ENCODE results near the gene CHST7. TPM values are rescaled to one million over a fixed set of nuclear protein-coding genes. Genes with fewer than 3 reads are reported as not detected.

Gene CHST7
- total and polyA plus RNA-seq, 2 of the 8 experiments (the other 6 are each of a cell fraction or from before 2014, with no cell fraction given), result 7.9 to 14.1 TPM

DNA sequence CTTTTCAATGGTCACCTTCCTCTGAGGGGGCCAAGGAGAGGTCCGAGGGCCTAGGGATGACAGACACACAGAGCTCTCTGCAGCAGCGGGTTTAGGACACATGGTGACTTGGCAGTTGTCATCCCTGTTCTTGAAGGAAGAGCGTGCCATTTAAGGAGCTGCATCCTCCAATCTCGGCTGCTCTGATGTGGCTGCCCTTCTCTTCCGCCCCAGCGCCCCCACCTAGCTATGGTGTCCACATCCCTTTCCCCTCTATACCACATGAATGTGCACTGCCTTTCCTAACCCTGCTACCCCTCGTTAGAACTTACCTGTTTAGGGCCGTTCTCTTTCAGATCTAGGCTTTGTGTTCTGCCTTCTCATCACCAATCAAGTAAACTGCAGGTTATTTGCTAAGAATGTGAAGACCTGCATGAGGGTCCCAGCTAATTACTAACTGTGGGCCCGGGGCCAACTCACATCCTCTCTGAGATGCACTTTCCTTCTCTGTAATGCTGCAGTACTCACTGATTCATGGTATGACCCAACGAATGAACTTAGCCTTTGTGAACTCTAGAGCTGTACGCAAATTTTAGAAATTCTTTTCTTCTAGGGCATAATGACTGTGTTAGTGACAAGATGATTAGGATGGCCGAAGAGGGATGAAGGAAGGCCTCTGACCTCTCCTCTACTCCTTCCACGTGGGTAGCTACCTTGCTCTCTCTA, 38.2 kb downstream of the CHST7 start:
- Histone ChIP-seq H2AK5ac (ENCODE audit: low read depth, low read length) (no peak overlapping the region), H4K5ac (ENCODE audit: insufficient read length, low read depth, low read length) (no peak overlapping the region), H3K27me3 (replicated peaks in 1 of 4; ENCODE audit: control insufficient read depth in 3 of 4, extremely low read depth in 1 of 4, insufficient read depth in 3 of 4, low read length in 3 of 4) (no peaks in the 10 kb centered on the region), H3K4me1 (replicated peaks in 1 of 4; ENCODE audit: control insufficient read depth in 3 of 4, insufficient read depth in 4 of 4, low read length in 3 of 4) (no peaks in the 10 kb centered on the region), H3K14ac (ENCODE audit: insufficient read length) (no peak overlapping the region), H2BK5ac (ENCODE audit: low read depth, low read length) (no peak overlapping the region), H2BK120ac (replicated peaks; ENCODE audit: low read depth, low read length) (no peak overlapping the region), H3K27ac (ENCODE audit: low read depth, low read length) (no peak overlapping the region), H4K8ac (ENCODE audit: extremely low read depth, insufficient read depth, low read length) (no peak overlapping the region), H2BK15ac (ENCODE audit: low read length) (no peak overlapping the region), H3K9me3 (ENCODE audit: insufficient read depth in 2 of 2, low read depth in 1 of 2, low read length in 1 of 2) (no peaks in the 10 kb centered on the region), H3K36me3 (ENCODE audit: control insufficient read depth in 2 of 4, insufficient read depth in 4 of 4, low read length in 3 of 4) (peaks cover 0 to 3% (median 0%) of the 10 kb centered on the region in 4 experiments; a peak in 2 of 8 replicates), H2BK12ac (ENCODE audit: low read depth, low read length) (no peak overlapping the region), H3K56ac (replicated peaks; ENCODE audit: insufficient read length, low read depth, low read length) (no peak overlapping the region), H3K23me2 (ENCODE audit: low read depth, low read length) (no peaks in the 10 kb centered on the region), H3K4ac (replicated peaks; ENCODE audit: insufficient read length, low read depth, low read length) (no peak overlapping the region), H2AFZ (ENCODE audit: low read length) (no peak overlapping the region), H3K18ac (ENCODE audit: extremely low read depth, low read length) (no peak overlapping the region), H4K91ac (replicated peaks; ENCODE audit: insufficient read length, low read length) (no peak overlapping the region), H3K23ac (ENCODE audit: insufficient read length) (no peak overlapping the region), H3K79me1 (ENCODE audit: low read depth, low read length) (no peaks in the 10 kb centered on the region), H2BK20ac (ENCODE audit: low read length) (no peak overlapping the region), H3K4me2 (ENCODE audit: insufficient read depth in 1 of 2, low read depth in 2 of 2, low read length in 2 of 2) (no peak overlapping the region), H3K4me3 (ENCODE audit: extremely low read depth in 1 of 4, insufficient read depth in 2 of 4, low read depth in 3 of 4, low read length in 4 of 4) (no peak overlapping the region), H3K9ac (replicated peaks in 1 of 4; ENCODE audit: extremely low read depth in 1 of 4, low read depth in 3 of 4, low read length in 3 of 4) (no peak overlapping the region), H3K79me2 (ENCODE audit: control insufficient read depth in 1 of 2, insufficient read depth in 2 of 2, low read length in 2 of 2) (no peaks in the 10 kb centered on the region), H4K20me1 (replicated peaks in 1 of 2; ENCODE audit: control insufficient read depth in 1 of 2, insufficient read depth in 2 of 2, low read length in 2 of 2) (no peaks in the 10 kb centered on the region)
- ChIA-PET CTCF (ENCODE audit: partially characterized antibody) (interaction anchor here (0.7 to 1.2 kb wide), 3 partner anchors 11 to 397 kb away, joined by 3 read pairs; no protein-coding TSS in a partner anchor), POLR2A (ENCODE audit: partially characterized antibody) (no interaction called here)
- DNase-seq (ENCODE audit: low read depth in 1 of 2, low spot score in 2 of 2), result no peak
- FAIRE-seq, result no peak
- WGBS, 2 experiments (ENCODE audit: extremely low coverage in 1 of 2, insufficient coverage in 1 of 2, insufficient read length in 1 of 2, insufficient replicate concordance in 2 of 2, low coverage in 1 of 2, low lambda C conversion rate in 2 of 2, missing lambda C conversion rate in 1 of 2), result 83% methylated on average over 11 of the region's 13 CpGs; no CpG with 5 or more reads in 1 of the 2 experiments
- TF ChIP-seq BCL11A (IDR thresholded peaks at IDR 0.05; ENCODE audit: low read depth in 2 of 2, low read length in 2 of 2) (no peak), EP300 (IDR thresholded peaks at IDR 0.05; ENCODE audit: borderline replicate concordance in 1 of 2, low read depth in 2 of 2, low read length in 2 of 2) (no peak), POU5F1 (IDR thresholded peaks at IDR 0.05; ENCODE audit: low read depth, low read length) (no peak), SIX5 (IDR thresholded peaks at IDR 0.05; ENCODE audit: low read depth, low read length) (no peak), EGR1 (IDR thresholded peaks at IDR 0.05; ENCODE audit: borderline replicate concordance, low read depth, low read length) (no peak), FOSL1 (IDR thresholded peaks at IDR 0.05; ENCODE audit: insufficient read depth, low read depth, low read length) (no peak), MAFK (IDR thresholded peaks at IDR 0.05; ENCODE audit: low read depth, low read length) (no peak), SRF (IDR thresholded peaks at IDR 0.05; ENCODE audit: low read depth, low read length) (no peak)
- TF ChIP-seq, protein P1, sequence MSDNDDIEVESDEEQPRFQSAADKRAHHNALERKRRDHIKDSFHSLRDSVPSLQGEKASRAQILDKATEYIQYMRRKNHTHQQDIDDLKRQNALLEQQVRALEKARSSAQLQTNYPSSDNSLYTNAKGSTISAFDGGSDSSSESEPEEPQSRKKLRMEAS (IDR thresholded peaks at IDR 0.05), result no peak
- TF ChIP-seq, protein P2, sequence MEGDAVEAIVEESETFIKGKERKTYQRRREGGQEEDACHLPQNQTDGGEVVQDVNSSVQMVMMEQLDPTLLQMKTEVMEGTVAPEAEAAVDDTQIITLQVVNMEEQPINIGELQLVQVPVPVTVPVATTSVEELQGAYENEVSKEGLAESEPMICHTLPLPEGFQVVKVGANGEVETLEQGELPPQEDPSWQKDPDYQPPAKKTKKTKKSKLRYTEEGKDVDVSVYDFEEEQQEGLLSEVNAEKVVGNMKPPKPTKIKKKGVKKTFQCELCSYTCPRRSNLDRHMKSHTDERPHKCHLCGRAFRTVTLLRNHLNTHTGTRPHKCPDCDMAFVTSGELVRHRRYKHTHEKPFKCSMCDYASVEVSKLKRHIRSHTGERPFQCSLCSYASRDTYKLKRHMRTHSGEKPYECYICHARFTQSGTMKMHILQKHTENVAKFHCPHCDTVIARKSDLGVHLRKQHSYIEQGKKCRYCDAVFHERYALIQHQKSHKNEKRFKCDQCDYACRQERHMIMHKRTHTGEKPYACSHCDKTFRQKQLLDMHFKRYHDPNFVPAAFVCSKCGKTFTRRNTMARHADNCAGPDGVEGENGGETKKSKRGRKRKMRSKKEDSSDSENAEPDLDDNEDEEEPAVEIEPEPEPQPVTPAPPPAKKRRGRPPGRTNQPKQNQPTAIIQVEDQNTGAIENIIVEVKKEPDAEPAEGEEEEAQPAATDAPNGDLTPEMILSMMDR (IDR thresholded peaks at IDR 0.05; ENCODE audit: control extremely low read depth in 1 of 3, insufficient read depth in 1 of 3, low read depth in 1 of 3, low read length in 3 of 3), result no peak

Measured in H1 (cell line).